Measurements from ENCODE around the gene SOAT2. TPM values are rescaled to one million over a fixed set of nuclear protein-coding genes. Genes with fewer than 3 reads are reported as not detected.

Gene SOAT2
- total and polyA plus RNA-seq, 2 donors (not counting 1 experiment from before 2014, with no cell fraction given) = under 0.01 TPM; not detected in 1

GRCh38 chr12:53098354-53098981 lies 4.8 kb upstream of the SOAT2 start:
- no peaks in the 10 kb centered on the region for H3K9me3 ChIP-seq (ENCODE audit: control insufficient read depth, insufficient read depth, low read depth, low read length)
- TF ChIP-seq EZH2 (IDR thresholded peaks at IDR 0.05; ENCODE audit: low read length, missing control alignments) (no peak), CTCF (conservative IDR thresholded peaks at IDR 0.05 in 1 of 2, IDR thresholded peaks at IDR 0.05 in 1 of 2; ENCODE audit: low read depth in 1 of 2, low read length in 2 of 2) (no peak)
- H3K27me3 ChIP-seq (ENCODE audit: control insufficient read depth, insufficient read depth, low read length) = no peaks in the 10 kb centered on the region
- peak overlapping the region; percentile 68 for H3K4me2 ChIP-seq (ENCODE audit: extremely low read depth, insufficient read depth, low read length)
- H2AFZ ChIP-seq (ENCODE audit: low read length) = no peak overlapping the region
- DNase-seq (ENCODE audit: low read depth in 2 of 2) = peak; percentile 83 to 84
- no peaks in the 10 kb centered on the region for H4K20me1 ChIP-seq (ENCODE audit: control insufficient read depth, extremely low read depth, insufficient read depth, low read length)
- H3K4me3 ChIP-seq (replicated peaks in 1 of 4; ENCODE audit: control extremely low read depth in 1 of 4, insufficient read depth in 1 of 4, low read depth in 3 of 4, low read length in 4 of 4) = peak overlapping the region; percentile 72 to 85 (median 77)
- peaks cover 3% of the 10 kb centered on the region for H3K79me2 ChIP-seq (ENCODE audit: control insufficient read depth, insufficient read depth, low read length)
- H3K27ac ChIP-seq (ENCODE audit: insufficient read depth, low read length) = peak overlapping the region; percentile 96
- H3K9ac ChIP-seq (ENCODE audit: insufficient read depth, low read length) = peak overlapping the region; percentile 73
- H3K4me1 ChIP-seq (ENCODE audit: control insufficient read depth, extremely low read depth, insufficient read depth, low read length) = peaks cover 11% of the 10 kb centered on the region
- H3K36me3 ChIP-seq (ENCODE audit: control insufficient read depth, insufficient read depth, low read length) = peaks cover 8% of the 10 kb centered on the region

- Histone ChIP-seq H3K9me3 (ENCODE audit: control insufficient read depth, insufficient read depth, low read depth, low read length) (no peaks in the 10 kb centered on the region), H3K27me3 (ENCODE audit: control insufficient read depth, insufficient read depth, low read length) (no peaks in the 10 kb centered on the region), H3K79me2 (ENCODE audit: control insufficient read depth, insufficient read depth, low read length) (peaks cover 3% of the 10 kb centered on the region), H3K4me3 (replicated peaks in 1 of 4; ENCODE audit: control extremely low read depth in 1 of 4, insufficient read depth in 1 of 4, low read depth in 3 of 4, low read length in 4 of 4) (peak overlapping the region; percentile 72 to 85 (median 77)), H2AFZ (ENCODE audit: low read length) (no peak overlapping the region), H3K4me1 (ENCODE audit: control insufficient read depth, extremely low read depth, insufficient read depth, low read length) (peaks cover 9% of the 10 kb centered on the region), H3K4me2 (ENCODE audit: extremely low read depth, insufficient read depth, low read length) (peak overlapping the region; percentile 68), H4K20me1 (ENCODE audit: control insufficient read depth, extremely low read depth, insufficient read depth, low read length) (no peaks in the 10 kb centered on the region), H3K36me3 (ENCODE audit: control insufficient read depth, insufficient read depth, low read length) (peaks cover 8% of the 10 kb centered on the region), H3K9ac (ENCODE audit: insufficient read depth, low read length) (peak overlapping the region; percentile 73), H3K27ac (ENCODE audit: insufficient read depth, low read length) (peak overlapping the region; percentile 96)
- peak; percentile 96 to 98 for DNase-seq (ENCODE audit: low read depth in 2 of 2)
- TF ChIP-seq CTCF (conservative IDR thresholded peaks at IDR 0.05 in 1 of 2, IDR thresholded peaks at IDR 0.05 in 1 of 2; ENCODE audit: low read depth in 1 of 2, low read length in 2 of 2) (peak; percentile 96 to 97), EZH2 (IDR thresholded peaks at IDR 0.05; ENCODE audit: low read length, missing control alignments) (no peak)
These were observed 4.0 kb upstream of the SOAT2 start for GRCh38 chr12:53099071-53099882.

GRCh38 chr12:53100466-53101151 lies 2.7 kb upstream of the SOAT2 start:
- TF ChIP-seq CTCF (conservative IDR thresholded peaks at IDR 0.05 in 1 of 2, IDR thresholded peaks at IDR 0.05 in 1 of 2; ENCODE audit: low read depth in 1 of 2, low read length in 2 of 2) (no peak), EZH2 (IDR thresholded peaks at IDR 0.05; ENCODE audit: low read length, missing control alignments) (no peak)
- H3K4me3 ChIP-seq (replicated peaks in 1 of 4; ENCODE audit: control extremely low read depth in 1 of 4, insufficient read depth in 1 of 4, low read depth in 3 of 4, low read length in 4 of 4) = no peak overlapping the region
- DNase-seq (ENCODE audit: low read depth in 2 of 2) = no peak
- no peak overlapping the region for H3K9ac ChIP-seq (ENCODE audit: insufficient read depth, low read length)
- H3K9me3 ChIP-seq (ENCODE audit: control insufficient read depth, insufficient read depth, low read depth, low read length) = no peaks in the 10 kb centered on the region
- peaks cover 8% of the 10 kb centered on the region for H3K36me3 ChIP-seq (ENCODE audit: control insufficient read depth, insufficient read depth, low read length)
- H3K4me1 ChIP-seq (ENCODE audit: control insufficient read depth, extremely low read depth, insufficient read depth, low read length) = peaks cover 8% of the 10 kb centered on the region
- peaks cover 3% of the 10 kb centered on the region for H3K79me2 ChIP-seq (ENCODE audit: control insufficient read depth, insufficient read depth, low read length)
- H4K20me1 ChIP-seq (ENCODE audit: control insufficient read depth, extremely low read depth, insufficient read depth, low read length) = no peaks in the 10 kb centered on the region
- no peak overlapping the region for H3K27ac ChIP-seq (ENCODE audit: insufficient read depth, low read length)
- no peak overlapping the region for H2AFZ ChIP-seq (ENCODE audit: low read length)
- H3K4me2 ChIP-seq (ENCODE audit: extremely low read depth, insufficient read depth, low read length) = peak overlapping the region; percentile 16
- H3K27me3 ChIP-seq (ENCODE audit: control insufficient read depth, insufficient read depth, low read length) = no peaks in the 10 kb centered on the region
